Uterus (tissue), 4 donors: Measurements from ENCODE around the gene SEZ6. TPM values are rescaled to one million over a fixed set of nuclear protein-coding genes. Genes with fewer than 3 reads are reported as not detected.

Source experiments
- DNase-seq, 2 donors: peaks; one replicate each; pipeline ENCODE4 v3.0.0-alpha.2; 2019 to 2020
- H3K27ac ChIP-seq, 2 donors: fragments of 200-600 bp; sonication (generic); 1 replicate in 1 of 2; 2 replicates in 1 of 2; pipeline ENCODE4 v1.5.1; 2016 to 2018
- H3K27me3 ChIP-seq, 2 donors: fragments of 200-600 bp; sonication (generic); one replicate each; pipeline ENCODE4 v1.5.1; 2018 to 2019; ENCODE audit warnings: control low read depth in 1 of 2
- H3K36me3 ChIP-seq, 2 donors: fragments of 200-600 bp; sonication (generic); one replicate each; pipeline ENCODE4 v1.5.1; 2019; ENCODE audit warnings: control low read depth in 1 of 2
- H3K4me1 ChIP-seq, 2 donors: fragments of 200-600 bp; sonication (generic); one replicate each; pipeline ENCODE4 v1.5.1; 2018 to 2019; ENCODE audit warnings: control low read depth in 1 of 2
- H3K4me3 ChIP-seq, 2 donors: fragments of 200-600 bp; sonication (generic); 1 replicate in 1 of 2; 2 replicates in 1 of 2; pipeline ENCODE4 v1.5.1; 2018 to 2019; ENCODE audit warnings: mild to moderate bottlenecking in 1 of 2
- H3K9me3 ChIP-seq, 2 donors: fragments of 200-600 bp; sonication (generic); one replicate each; pipeline ENCODE4 v1.5.1; 2019; ENCODE audit warnings: control low read depth in 1 of 2
- CTCF ChIP-seq, 4 experiments: fragments of 200-600 bp in 2 of 4; fragments of 450-650 bp in 2 of 4; sonication (generic) in 2 of 4; IDR thresholded peaks; one replicate each; pipeline ENCODE4 v1.5.1; 2016 to 2019; ENCODE audit warnings: antibody characterized with exemption in 4 of 4, mild to moderate bottlenecking in 2 of 4, moderate library complexity in 1 of 4
- POLR2A ChIP-seq, 2 donors: fragments of 450-650 bp; IDR thresholded peaks; one replicate each; pipeline ENCODE4 v1.6.1; 2016; ENCODE audit warnings: antibody characterized with exemption in 2 of 2, mild to moderate bottlenecking in 1 of 2, moderate library complexity in 1 of 2
- intact Hi-C: fragments of 100-400 bp; cut with DNase I; formaldehyde crosslinking; loops from one replicate; pipeline ENCODE4 v1.15.1; 2023; ENCODE audit warnings: low total_unique reads
- total RNA-seq, 4 donors: library from RNA; depleted of rRNA in 3 of 4; stranded (reverse); fragments of >200 nt in 3 of 4; gene quantifications; one replicate each; pipeline versions ENCODE4 v1.1.0 to v1.2.4, GENCODE V29; 2014 to 2023
- donor health status: DM: yes; HTN: yes; CAD: no.

SEZ6 gene
- total RNA-seq, 4 donors from 2014 or later = 0.07 TPM; not detected in 3

- Histone ChIP-seq H3K4me3 (no peak overlapping the region), H3K4me1 (peaks cover 4 to 8% of the 10 kb centered on the region in 2 donors), H3K27ac (peak overlapping the region; percentile 22 to 34), H3K27me3 (no peaks in the 10 kb centered on the region), H3K36me3 (no peaks in the 10 kb centered on the region), H3K9me3 (no peaks in the 10 kb centered on the region)
- no peak for DNase-seq
- intact Hi-C loops = no loop called here
- no peak for TF ChIP-seq POLR2A (IDR thresholded peaks at IDR 0.05)
Observed at GRCh38 chr17:28946239-28946638, 59.6 kb downstream of the SEZ6 start.

GRCh38 chr17:28944862-28945741 is 60.7 kb downstream of the SEZ6 start:
- no peak for TF ChIP-seq POLR2A (IDR thresholded peaks at IDR 0.05)
- no peak for TF ChIP-seq CTCF (IDR thresholded peaks at IDR 0.05)
- DNase-seq = no peak
- no peaks in the 10 kb centered on the region for H3K27me3 ChIP-seq
- H3K27ac ChIP-seq = peak overlapping the region in 1 of 2 donors; percentile 22
- H3K36me3 ChIP-seq = no peaks in the 10 kb centered on the region
- no peak overlapping the region for H3K4me3 ChIP-seq
- intact Hi-C loops = no loop called here
- peaks cover 4 to 13% of the 10 kb centered on the region in 2 donors for H3K4me1 ChIP-seq
- no peaks in the 10 kb centered on the region for H3K9me3 ChIP-seq

- Histone ChIP-seq H3K36me3 (no peaks in the 10 kb centered on the region), H3K4me3 (no peak overlapping the region), H3K27me3 (no peaks in the 10 kb centered on the region), H3K27ac (no peak overlapping the region), H3K9me3 (no peaks in the 10 kb centered on the region), H3K4me1 (peaks cover 8 to 13% of the 10 kb centered on the region in 2 donors)
- no peak for DNase-seq
- intact Hi-C loops = no loop called here
- TF ChIP-seq CTCF (IDR thresholded peaks at IDR 0.05) = no peak
- TF ChIP-seq POLR2A (IDR thresholded peaks at IDR 0.05) = no peak
Observed at GRCh38 chr17:28944343-28944742, 61.5 kb downstream of the SEZ6 start.

- no peak for DNase-seq
- Histone ChIP-seq H3K27ac (no peak overlapping the region), H3K4me1 (peaks cover 8 to 13% of the 10 kb centered on the region in 2 donors), H3K27me3 (no peaks in the 10 kb centered on the region), H3K36me3 (no peaks in the 10 kb centered on the region), H3K4me3 (no peak overlapping the region), H3K9me3 (no peaks in the 10 kb centered on the region)
- intact Hi-C loops = no loop called here
- TF ChIP-seq POLR2A (IDR thresholded peaks at IDR 0.05) = no peak
Observed at GRCh38 chr17:28942925-28943324, 62.9 kb downstream of the SEZ6 start.

GRCh38 chr17:28941251-28941650 is 64.6 kb downstream of the SEZ6 start:
- H3K4me1 ChIP-seq = peaks cover 8 to 11% of the 10 kb centered on the region in 2 donors
- H3K4me3 ChIP-seq = no peak overlapping the region
- TF ChIP-seq CTCF (IDR thresholded peaks at IDR 0.05) (no peak), POLR2A (IDR thresholded peaks at IDR 0.05) (no peak)
- no peaks in the 10 kb centered on the region for H3K9me3 ChIP-seq
- intact Hi-C loops = no loop called here
- H3K36me3 ChIP-seq = no peaks in the 10 kb centered on the region
- no peak for DNase-seq
- no peak overlapping the region for H3K27ac ChIP-seq
- no peaks in the 10 kb centered on the region for H3K27me3 ChIP-seq

GRCh38 chr17:28940675-28941074 is 65.2 kb downstream of the SEZ6 start:
- TF ChIP-seq POLR2A (IDR thresholded peaks at IDR 0.05) = no peak
- TF ChIP-seq CTCF (IDR thresholded peaks at IDR 0.05) = no peak
- Histone ChIP-seq H3K4me3 (no peak overlapping the region), H3K4me1 (peaks cover 8 to 10% of the 10 kb centered on the region in 2 donors), H3K9me3 (no peaks in the 10 kb centered on the region), H3K27me3 (no peaks in the 10 kb centered on the region), H3K27ac (no peak overlapping the region), H3K36me3 (no peaks in the 10 kb centered on the region)
- DNase-seq = no peak
- intact Hi-C loops = no loop called here
